ENCODE results near the gene STK32B. TPM values are rescaled to one million over a fixed set of nuclear protein-coding genes. Genes with fewer than 3 reads are reported as not detected.

STK32B gene
- polyA plus RNA-seq, 2 of the 4 experiments (the other 2 are of a cell fraction): 7.6 to 12.1 TPM

GRCh38 chr4:5086535-5086934, 35.3 kb downstream of the STK32B start:
- no peak overlapping the region for H3K27ac ChIP-seq
- FAIRE-seq: no peak
- no peak for TF ChIP-seq NFE2L2 (conservative IDR thresholded peaks at IDR 0.05; ENCODE audit: low read length)
- TF ChIP-seq PBX3 (IDR thresholded peaks at IDR 0.05): no peak
- TF ChIP-seq POLR2A (IDR thresholded peaks at IDR 0.05; ENCODE audit: low read length): no peak
- TF ChIP-seq KDM1A (IDR thresholded peaks at IDR 0.05; ENCODE audit: low read depth): no peak
- no peak for TF ChIP-seq FOSL2 (IDR thresholded peaks at IDR 0.05)
- TF ChIP-seq FOSL2 (CRISPR knock-in tag; IDR thresholded peaks at IDR 0.05): peak; percentile 56; the same call in 1 of the 2 replicates
- TF ChIP-seq ELK1 (IDR thresholded peaks at IDR 0.05; ENCODE audit: low read depth, low read length): no peak
- no peak for TF ChIP-seq NPAS2 (CRISPR knock-in tag; IDR thresholded peaks at IDR 0.05; ENCODE audit: borderline replicate concordance)
- H3K4me2 ChIP-seq: no peak overlapping the region
- ATAC-seq: no peak
- H3K9me3 ChIP-seq: peaks cover 25% of the 10 kb centered on the region; the same call in 2 of the 3 replicates
- CTCF ChIA-PET: no interaction called here
- POLR2A ChIA-PET: no interaction called here
- DNase-seq (ENCODE audit: low read depth in 1 of 2, low spot score in 1 of 2): no peak
- 5% methylated on average over 1 of the region's 1 CpG for WGBS (ENCODE audit: missing lambda C conversion rate)
- no peak overlapping the region for H3K4me3 ChIP-seq
- H3K4me1 ChIP-seq: no peaks in the 10 kb centered on the region

- WGBS (ENCODE audit: missing lambda C conversion rate): 68% methylated on average over 8 of the region's 8 CpGs
- DNase-seq (ENCODE audit: low read depth in 1 of 2, low spot score in 1 of 2): no peak
- H3K9me3 ChIP-seq: no peaks in the 10 kb centered on the region
- no peak overlapping the region for H3K4me3 ChIP-seq
- TF ChIP-seq KDM5A (IDR thresholded peaks at IDR 0.05) (no peak), EP300 (IDR thresholded peaks at IDR 0.05) (no peak), RNF2 (IDR thresholded peaks at IDR 0.05; ENCODE audit: borderline replicate concordance, low read depth) (no peak), EHF (CRISPR knock-in tag; IDR thresholded peaks at IDR 0.05) (no peak), TFCP2L1 (CRISPR knock-in tag; IDR thresholded peaks at IDR 0.05) (no peak), ESRRA (IDR thresholded peaks at IDR 0.05; ENCODE audit: borderline replicate concordance, low read length) (no peak), FOXS1 (CRISPR knock-in tag; IDR thresholded peaks at IDR 0.05) (no peak), MYC (IDR thresholded peaks at IDR 0.05; ENCODE audit: borderline replicate concordance, low read length) (no peak), ZC3H11A (IDR thresholded peaks at IDR 0.05) (no peak), CEBPB (IDR thresholded peaks at IDR 0.05) (no peak), POLR2AphosphoS2 (conservative IDR thresholded peaks at IDR 0.05; ENCODE audit: low read length) (no peak), CBX2 (IDR thresholded peaks at IDR 0.05; ENCODE audit: borderline replicate concordance, low read depth) (no peak), GATA3 (IDR thresholded peaks at IDR 0.05; ENCODE audit: borderline replicate concordance) (no peak), HDAC2 (IDR thresholded peaks at IDR 0.05) (no peak), RAD21 (conservative IDR thresholded peaks at IDR 0.05 in 1 of 2, IDR thresholded peaks at IDR 0.05 in 1 of 2) (no peak), PHF8 (IDR thresholded peaks at IDR 0.05; ENCODE audit: borderline replicate concordance, low read depth) (no peak)
- H3K4me2 ChIP-seq: no peak overlapping the region
- ChIA-PET POLR2A (no interaction called here), CTCF (no interaction called here)
- ATAC-seq: no peak
- no peak for FAIRE-seq
- no peaks in the 10 kb centered on the region for H3K4me1 ChIP-seq
- H3K27ac ChIP-seq: no peak overlapping the region
These were observed 45.0 kb downstream of the STK32B start for GRCh38 chr4:5096261-5096660.

- no peak for TF ChIP-seq MYC (IDR thresholded peaks at IDR 0.05; ENCODE audit: borderline replicate concordance, low read length)
- TF ChIP-seq ATOH8 (CRISPR knock-in tag; IDR thresholded peaks at IDR 0.05; ENCODE audit: low read depth): no peak
- TF ChIP-seq JUNB (IDR thresholded peaks at IDR 0.05): no peak
- TF ChIP-seq CBX8 (IDR thresholded peaks at IDR 0.05): no peak
- no peak for TF ChIP-seq REST (IDR thresholded peaks at IDR 0.05)
- no peak for TF ChIP-seq MAZ (IDR thresholded peaks at IDR 0.05; ENCODE audit: borderline replicate concordance, low read depth, low read length)
- no peak for TF ChIP-seq KDM1A (IDR thresholded peaks at IDR 0.05; ENCODE audit: low read depth)
- no peak for TF ChIP-seq CEBPB (IDR thresholded peaks at IDR 0.05)
- TF ChIP-seq CBX2 (IDR thresholded peaks at IDR 0.05; ENCODE audit: borderline replicate concordance, low read depth): no peak
- no peak for TF ChIP-seq HDAC2 (IDR thresholded peaks at IDR 0.05)
- TF ChIP-seq RAD21 (conservative IDR thresholded peaks at IDR 0.05 in 1 of 2, IDR thresholded peaks at IDR 0.05 in 1 of 2): no peak
- Histone ChIP-seq H3K27ac (no peak overlapping the region), H3K9me3 (no peaks in the 10 kb centered on the region), H3K4me1 (no peaks in the 10 kb centered on the region), H3K4me3 (no peak overlapping the region), H3K4me2 (no peak overlapping the region)
- 82% methylated on average over 1 of the region's 1 CpG for WGBS (ENCODE audit: missing lambda C conversion rate)
- no peak for FAIRE-seq
- POLR2A ChIA-PET: no interaction called here
- CTCF ChIA-PET: interaction anchor here (1.0 kb wide), 1 partner anchor 20 kb away, joined by 3 read pairs; no protein-coding TSS in a partner anchor
- no peak for ATAC-seq
- DNase-seq (ENCODE audit: low read depth in 1 of 2, low spot score in 1 of 2): no peak
These were observed 46.9 kb downstream of the STK32B start for GRCh38 chr4:5098176-5098575.

All from A549 (cell line).